Activated CD4-positive, CD25-positive, alpha-beta regulatory T cell (primary cell): ENCODE data around the gene HMOX2.

ENCODE experiments used
- DNase-seq, 4 experiments: peaks; one replicate each; lab custom pipeline; 2025; lab: John Stamatoyannopoulos, UW

HMOX2 gene

DNA sequence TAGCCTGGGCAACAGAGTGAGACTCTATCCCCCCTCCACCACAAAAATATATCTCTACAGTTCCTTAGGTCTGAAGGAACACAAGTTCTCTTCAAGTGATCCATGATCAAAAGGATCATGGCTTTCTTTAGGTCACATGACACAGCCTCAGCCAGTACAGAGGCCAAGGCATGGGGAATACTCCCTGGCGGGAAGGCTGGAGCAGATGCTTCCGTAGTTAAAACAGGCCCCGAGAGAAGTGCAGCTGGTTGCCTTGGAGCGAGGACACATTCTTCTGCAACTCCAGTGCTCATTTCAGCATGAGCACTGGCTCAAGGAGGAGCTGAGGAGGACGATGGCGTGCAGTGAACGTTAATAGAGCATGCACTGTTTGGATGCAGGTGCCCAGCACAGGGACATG is 48.9 kb downstream of the HMOX2 start:
- no peak for DNase-seq

- DNase-seq = no peak
These were observed 49.6 kb downstream of the HMOX2 start for GRCh38 chr16:4525634-4526277.

DNA sequence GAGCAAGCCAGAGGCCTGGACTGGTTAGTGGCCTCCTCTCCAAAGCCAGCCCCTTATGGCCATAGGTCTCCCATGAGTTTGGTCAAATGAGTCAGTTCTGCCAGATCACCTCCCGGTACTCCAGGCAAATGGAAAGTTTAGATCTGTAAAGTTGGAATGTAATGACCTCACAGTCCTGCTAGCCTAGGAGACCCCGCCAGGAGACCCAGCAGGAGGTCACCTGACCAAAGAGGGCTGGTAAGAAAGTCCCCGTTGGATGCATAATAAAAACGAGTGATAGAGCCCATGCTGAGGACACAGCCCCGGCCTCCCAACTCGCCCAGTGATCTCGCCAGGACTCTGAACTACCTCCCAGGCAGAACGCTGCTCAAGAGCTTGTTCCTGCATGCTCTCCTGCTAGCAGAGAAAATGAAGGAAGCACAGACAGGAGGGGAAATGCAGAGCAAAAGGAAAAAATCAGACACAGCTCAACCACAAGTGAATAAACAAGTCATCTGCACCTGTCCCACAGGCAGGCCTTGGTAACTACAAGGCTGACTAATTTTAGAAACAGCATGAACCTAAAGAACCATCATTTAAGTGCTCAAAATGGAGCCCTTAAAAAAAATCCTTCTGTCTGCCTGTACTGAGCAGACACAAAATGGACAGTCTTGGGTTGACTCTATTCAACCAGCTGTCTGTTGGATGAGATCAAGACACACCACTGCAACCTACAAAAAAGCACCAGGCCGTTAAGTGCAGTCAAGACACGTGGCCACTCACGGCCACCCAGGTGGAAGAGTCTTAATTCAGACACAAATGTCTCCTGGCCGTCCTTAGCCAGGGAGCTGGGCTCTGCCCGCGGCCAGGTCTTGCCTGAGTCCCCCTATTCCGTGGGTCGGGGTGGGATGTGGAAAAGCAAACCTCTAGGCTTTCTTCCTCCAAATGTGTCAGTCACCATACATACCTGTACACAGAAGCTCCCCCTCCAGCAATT is 53.2 kb downstream of the HMOX2 start:
- DNase-seq = no peak

- no peak for DNase-seq
These were observed 55.6 kb downstream of the HMOX2 start for GRCh38 chr16:4531811-4532210.

GRCh38 chr16:4532238-4532637 is 56.0 kb downstream of the HMOX2 start:
- DNase-seq = no peak

GRCh38 chr16:4533490-4533889 is 57.3 kb downstream of the HMOX2 start:
- no peak for DNase-seq

DNA sequence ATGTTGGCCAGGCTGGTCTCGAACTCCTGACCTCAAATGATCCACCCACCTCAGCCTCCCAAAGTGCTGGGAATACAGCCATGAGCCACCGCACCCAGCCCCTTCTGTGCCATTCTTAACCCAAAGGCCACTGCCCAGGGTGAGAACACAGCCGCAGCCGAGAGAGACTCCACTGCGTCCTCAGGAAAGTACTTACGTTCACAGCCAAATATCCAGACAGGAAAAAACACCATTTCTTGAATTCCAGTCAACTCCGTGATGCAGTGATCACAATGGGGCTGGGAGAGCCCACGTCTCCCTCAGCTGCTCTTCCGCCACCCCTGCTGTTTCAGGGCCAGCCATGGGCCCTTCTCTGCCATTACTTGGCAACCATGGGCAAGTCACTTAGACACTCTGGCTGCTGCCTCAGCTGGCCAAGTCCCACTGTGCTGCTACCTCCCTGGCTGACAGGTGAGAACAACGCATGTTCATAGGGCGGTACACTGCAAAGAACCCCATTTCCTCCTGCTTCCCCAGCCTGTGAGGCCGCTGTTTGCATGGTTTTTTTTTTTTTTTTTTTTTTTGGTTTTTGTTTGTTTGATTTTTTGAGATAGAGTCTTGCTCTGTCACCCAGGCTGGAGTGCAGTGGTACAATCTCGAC is 58.1 kb downstream of the HMOX2 start:
- DNase-seq = no peak

GRCh38 chr16:4535627-4536108 is 59.5 kb downstream of the HMOX2 start:
- DNase-seq = no peak

- DNase-seq = no peak
These were observed 60.4 kb downstream of the HMOX2 start for GRCh38 chr16:4536391-4537106.

DNA sequence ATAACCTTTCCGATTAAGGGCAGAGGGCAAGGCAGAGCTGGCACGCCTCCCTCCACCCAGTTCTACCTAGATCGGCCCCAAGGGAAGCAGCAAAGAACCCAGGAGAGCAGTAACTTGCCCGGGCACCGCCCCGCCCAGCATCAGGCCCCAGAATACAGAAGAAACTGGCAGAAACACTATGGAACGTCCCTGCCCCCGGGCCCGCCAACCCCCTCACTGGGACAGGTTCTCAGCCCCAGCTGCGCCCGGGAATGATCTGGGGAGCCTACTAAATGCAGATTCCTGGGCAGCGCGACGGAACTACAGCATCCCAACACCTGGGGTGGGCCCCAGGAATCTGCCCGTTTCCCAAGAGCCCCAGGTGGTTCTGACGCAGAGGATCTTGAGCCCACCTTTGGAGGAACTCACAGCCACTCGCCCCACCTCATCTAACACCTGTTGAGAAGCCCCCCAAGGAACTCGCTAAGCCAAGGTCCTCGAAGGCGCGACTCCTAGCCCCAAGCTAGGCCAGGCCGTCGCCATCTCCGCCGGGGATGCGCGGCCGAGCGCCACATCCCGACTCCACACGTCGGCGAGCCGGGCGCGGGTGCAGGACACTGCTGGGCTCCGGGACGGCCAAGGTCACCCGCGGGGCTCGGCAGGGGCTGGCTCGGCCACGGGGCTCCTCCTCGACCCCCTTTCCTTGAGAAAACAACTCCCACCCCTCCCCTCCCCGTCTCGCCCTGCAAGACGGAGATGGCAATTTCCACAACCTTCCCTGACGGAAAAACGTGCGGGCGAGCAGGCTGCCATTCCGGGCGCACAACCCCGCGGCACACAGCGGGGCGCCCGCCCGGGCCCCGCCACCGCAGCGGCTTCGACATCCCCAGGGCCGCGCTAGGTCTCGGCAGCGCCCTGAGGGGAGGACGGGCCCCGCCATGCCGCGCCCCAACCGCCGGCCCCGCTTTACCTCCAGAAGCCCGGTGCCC is 61.5 kb downstream of the HMOX2 start:
- no peak for DNase-seq

DNA sequence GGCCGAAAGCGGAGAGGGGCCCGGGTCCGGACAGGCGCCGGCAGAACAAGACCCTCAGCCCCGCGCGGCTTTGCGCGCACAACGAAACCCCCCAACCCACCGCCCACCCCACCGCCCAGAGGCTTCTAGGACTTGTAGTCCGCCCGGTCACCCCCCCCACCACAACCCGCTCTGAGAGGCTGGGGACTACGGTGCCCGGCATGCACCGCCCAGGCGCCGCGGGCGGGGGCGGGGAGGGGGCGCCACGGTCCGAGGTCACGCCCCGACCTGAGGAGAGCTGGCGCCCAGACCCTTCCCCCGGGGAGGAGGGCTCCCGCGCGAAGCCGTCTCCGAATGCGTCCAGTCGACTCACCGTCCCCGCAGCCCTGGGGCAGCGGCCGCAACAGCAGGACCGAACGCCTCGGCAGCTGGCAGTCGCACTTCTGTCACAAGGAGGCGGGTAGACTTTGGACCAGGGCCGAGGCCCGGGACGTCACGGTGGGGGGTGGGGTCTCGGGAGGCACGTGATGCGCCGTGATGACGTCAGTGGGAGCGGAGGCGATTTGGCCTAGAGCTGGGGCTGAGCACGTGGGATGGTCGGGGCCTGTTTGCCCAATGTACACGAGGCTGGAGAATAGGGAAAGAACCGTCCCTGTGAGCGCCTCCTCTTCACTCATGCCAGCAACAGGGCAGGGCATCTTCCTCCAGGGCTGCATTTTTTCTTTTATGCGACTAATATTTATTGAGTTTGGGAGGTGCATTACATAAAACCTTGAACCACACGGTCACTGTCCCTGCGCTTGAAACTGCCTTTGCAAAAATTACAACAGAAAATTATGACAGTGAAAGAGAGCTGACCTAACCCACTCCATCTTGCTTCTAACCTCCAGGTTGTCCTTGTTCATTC is 62.4 kb downstream of the HMOX2 start, which contains the start of gene CDIP1:
CDIP1 (minus strand) TSS at position 424 of the 886 bp plus-strand sequence. CDS start 24,643 bp downstream, outside the sequence.
- DNase-seq = peak; percentile 85 to 93 (median 88)

DNA sequence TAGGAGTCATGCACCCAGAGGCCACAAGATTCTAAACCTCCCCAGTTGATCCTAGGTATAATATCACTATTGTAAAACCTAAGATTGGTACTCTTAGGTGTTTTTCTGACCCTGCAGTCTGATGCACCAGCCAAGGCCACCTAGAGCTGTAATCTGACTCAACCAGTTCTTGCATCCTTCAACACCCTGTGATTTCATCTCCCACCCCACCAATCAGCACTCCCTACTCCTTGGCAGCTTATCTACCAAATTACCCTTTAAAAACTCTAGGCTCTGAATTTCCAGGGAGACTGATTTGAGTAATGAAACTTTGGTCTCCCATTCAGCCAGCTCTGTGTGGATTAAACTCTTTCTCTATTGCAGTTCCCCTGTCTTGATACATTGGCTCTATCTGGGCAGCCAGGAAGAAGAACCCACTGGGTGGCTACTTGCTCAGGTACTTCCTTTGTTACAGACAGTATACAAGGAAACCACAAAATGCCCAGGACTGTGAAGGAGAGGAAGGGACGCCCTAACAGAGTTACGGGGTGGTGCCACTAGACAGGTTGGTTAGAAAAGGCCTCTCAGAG is 63.6 kb downstream of the HMOX2 start:
- DNase-seq = no peak

GRCh38 chr16:4544473-4544872 is 68.3 kb downstream of the HMOX2 start:
- no peak for DNase-seq

DNA sequence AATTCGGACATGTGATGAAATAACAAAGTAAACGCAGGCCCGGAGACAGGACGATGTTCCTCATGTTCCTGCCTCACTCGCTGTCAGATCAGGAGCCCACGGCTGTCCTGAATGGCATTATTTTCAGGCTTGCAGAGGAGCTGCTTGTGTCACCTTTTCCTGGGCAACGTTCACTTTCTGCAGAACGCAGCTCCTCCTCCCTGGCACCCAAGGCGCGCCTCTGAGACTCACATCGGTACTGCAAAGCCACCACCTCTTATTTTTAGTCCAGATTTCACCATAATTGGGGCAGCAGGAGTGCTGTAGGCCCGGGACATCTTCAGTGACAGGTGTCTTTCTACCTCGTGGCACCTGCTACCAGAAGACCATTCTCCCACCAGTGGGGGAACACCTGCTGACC is 71.9 kb downstream of the HMOX2 start:
- DNase-seq = no peak

DNA sequence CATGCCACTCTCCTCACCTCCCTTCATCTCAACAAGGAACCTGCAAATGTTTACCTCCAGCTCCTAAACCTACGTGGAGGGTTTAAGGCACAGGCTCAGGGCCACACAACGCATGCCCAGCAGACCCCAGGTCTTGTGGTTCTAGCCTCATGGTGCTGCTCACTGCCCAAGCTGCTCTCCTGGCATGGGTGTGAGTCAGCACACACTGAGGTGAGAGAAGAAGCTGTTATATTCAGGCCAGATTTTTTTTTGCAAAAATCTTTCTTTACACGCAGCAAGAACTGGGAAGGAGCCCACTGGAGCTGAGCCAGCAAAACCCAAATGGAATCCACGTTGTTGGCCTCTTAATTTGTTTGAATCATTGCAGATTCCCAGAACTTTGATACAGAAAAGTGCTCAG is 74.4 kb downstream of the HMOX2 start:
- DNase-seq = no peak

GRCh38 chr16:4552541-4552940 is 76.3 kb downstream of the HMOX2 start:
- no peak for DNase-seq

GRCh38 chr16:4556112-4556511 is 79.9 kb downstream of the HMOX2 start, which contains the start of gene C16orf96:
C16orf96 (plus strand) TSS chr16:4556340; CDS start chr16:4556490, 150 bp downstream.
- no peak for DNase-seq

GRCh38 chr16:4556580-4556979 is 80.4 kb downstream of the HMOX2 start:
- no peak for DNase-seq

GRCh38 chr16:4557973-4558372 is 81.8 kb downstream of the HMOX2 start:
- no peak for DNase-seq
